HG02610 (cell line): ENCODE results near the gene SMC4.
"Not testable (repeated sequence)": the region's sequence is repeated elsewhere in the genome, so short reads cannot be mapped to it uniquely, and the experiment has no call there.

Experiments
- ATAC-seq: cut with Tn5 transposase; IDR thresholded peaks from one replicate; pipeline ENCODE4 v1.9.1; 2021; ENCODE audit warnings: mild to moderate bottlenecking, moderate library complexity; ENCODE audit not compliant: unreplicated experiment

The SMC4 gene

DNA sequence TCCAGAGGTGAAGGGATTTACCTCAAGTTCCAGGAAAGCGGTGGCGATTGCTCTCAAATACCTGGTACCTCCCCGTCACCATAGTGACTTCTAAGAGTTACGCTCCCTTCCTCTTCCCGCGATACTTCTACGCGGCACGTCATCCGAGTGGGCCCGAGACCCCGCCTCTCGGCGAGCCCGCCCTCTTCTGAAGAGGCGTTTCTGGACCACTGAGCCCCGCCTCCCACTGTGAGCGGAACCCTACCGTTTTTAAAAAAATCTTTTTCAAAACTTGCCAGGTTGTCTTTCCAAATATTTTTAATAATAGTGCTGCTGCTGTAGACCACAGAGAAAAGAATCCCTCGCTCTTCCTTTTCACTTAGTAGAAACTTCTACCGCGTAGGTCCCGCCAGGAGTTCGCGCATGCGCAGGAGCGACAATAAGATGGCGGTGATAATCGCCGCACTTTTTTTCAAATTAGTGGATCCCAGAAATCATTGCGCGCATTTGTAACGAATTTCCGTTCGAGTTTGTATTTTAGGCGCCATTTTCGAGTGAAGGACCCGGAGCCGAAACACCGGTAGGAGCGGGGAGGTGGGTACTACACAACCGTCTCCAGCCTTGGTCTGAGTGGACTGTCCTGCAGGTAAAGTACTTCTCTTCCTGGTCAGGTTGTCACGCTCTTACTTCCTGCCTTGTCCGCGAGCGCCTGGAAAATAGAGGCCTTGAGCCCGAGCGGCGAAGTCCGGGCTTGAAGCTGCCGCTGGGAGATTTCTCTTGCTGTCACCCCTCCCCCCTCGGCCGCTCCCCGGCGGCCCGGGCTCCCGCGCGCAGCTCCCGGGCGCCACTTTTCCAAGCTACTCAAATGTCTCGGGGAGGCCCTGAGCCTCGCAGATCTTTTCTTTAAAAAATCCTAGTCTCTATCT, at the start of gene SMC4, which contains the start of gene IFT80:
Gene SMC4 (plus strand): TSS at position 526 of the 905 bp plus-strand sequence. CDS start 1,177 bp downstream, outside the sequence.
Gene IFT80 (minus strand): TSS at position 101 of the 905 bp plus-strand sequence. CDS start 14,625 bp downstream, outside the sequence.
- peak; percentile 95 for ATAC-seq

DNA sequence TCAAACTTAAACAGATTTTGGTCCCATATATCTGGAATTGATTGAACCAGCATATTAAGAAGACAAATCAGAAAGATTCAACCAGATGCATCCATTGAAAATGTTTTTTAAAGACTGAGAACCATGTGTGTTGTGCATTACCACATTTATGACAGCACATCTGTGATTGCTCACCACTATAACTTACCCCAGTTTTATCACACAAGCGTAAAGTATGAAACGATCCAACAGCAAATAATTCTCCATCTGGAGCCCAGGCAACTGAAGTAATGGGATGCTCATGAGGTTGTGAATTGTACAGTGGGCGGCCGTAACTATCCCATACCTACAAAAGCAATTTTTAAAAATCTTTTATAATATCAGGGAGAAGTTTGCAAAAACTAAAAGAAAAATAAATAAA, 43.6 kb upstream of the SMC4 start:
- no peak for ATAC-seq

DNA sequence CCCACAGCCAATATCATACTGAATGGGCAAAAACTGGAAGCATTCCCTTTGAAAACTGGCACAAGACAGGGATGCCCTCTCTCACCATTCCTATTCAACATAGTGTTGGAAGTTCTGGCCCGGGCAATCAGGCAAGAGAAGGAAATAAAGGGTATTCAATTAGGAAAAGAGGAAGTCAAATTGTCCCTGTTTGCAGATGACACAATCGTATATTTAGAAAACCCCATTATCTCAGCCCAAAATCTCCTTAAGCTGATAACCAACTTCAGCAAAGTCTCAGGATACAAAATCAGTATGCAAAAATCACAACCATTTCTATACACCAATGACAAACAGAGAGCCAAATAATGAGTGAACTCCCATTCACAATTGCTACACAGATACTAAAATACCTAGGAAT, 36.6 kb upstream of the SMC4 start:
- not testable (repeated sequence) for ATAC-seq

DNA sequence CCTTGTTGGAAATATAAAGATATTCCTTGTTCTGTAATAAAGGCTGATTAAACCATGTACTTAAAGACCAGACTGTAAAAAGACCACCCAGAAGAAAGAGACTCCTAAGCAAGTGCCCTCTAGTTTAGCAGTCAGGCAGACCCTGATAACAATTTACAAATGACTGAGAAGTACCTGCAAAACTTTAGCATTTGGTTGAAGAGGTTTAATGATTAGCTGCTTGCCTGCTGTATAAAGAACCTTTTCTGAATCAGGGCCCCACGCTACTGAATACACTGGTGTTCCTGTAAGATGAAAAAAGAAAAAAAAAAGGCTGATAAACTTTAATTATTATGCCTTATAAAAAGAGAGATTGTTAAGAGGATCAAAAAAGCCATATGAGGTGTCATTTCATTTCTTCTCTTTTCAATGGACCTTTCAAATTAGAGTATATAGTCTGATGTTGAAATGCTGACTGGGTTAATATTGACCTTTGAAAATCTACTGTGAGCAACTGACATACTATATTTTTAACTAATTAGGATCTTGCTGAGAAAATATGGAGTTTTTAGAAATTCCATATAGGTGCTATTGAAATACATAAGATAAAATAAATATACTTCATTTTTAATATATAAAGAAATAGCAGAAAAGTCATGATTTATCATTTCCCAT, 33.5 kb upstream of the SMC4 start:
- no peak for ATAC-seq

DNA sequence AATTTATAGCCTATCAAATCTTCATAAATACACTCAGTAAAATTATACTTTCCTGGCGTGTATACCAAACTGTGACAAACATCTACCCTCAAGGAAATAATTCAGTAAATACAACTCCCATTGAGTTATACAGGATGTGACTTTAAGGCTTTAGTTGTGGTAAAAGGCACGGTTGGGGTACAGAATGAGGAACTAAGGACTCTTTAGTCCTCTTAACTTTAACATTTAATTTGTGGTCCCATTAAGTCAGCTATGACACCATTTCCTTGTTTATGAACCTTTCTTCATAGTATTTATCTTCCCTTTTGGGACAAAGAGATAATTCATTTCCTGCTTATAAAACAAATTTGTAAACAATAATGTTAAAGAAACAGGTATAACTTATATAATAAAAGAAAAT, 30.6 kb upstream of the SMC4 start:
- ATAC-seq: peak; percentile 76

DNA sequence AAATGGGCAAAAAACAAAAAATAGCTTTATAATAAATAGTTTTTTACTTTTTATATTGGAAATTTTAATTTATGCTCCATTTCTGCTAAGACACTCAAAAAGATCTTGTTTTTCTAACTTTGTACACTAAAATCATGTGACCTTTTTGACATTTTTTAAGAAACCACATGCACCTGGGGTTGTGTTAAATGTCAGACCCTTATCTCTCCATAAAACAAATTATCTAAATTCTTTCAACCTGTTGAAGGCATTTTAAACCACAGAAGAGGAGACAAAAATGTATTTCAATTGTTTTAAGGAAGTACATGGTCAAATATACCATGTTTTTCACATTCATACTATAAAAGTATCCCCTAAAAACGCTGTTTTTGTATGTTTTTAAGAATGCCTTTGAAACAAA, 29.7 kb upstream of the SMC4 start:
- ATAC-seq: no peak

DNA sequence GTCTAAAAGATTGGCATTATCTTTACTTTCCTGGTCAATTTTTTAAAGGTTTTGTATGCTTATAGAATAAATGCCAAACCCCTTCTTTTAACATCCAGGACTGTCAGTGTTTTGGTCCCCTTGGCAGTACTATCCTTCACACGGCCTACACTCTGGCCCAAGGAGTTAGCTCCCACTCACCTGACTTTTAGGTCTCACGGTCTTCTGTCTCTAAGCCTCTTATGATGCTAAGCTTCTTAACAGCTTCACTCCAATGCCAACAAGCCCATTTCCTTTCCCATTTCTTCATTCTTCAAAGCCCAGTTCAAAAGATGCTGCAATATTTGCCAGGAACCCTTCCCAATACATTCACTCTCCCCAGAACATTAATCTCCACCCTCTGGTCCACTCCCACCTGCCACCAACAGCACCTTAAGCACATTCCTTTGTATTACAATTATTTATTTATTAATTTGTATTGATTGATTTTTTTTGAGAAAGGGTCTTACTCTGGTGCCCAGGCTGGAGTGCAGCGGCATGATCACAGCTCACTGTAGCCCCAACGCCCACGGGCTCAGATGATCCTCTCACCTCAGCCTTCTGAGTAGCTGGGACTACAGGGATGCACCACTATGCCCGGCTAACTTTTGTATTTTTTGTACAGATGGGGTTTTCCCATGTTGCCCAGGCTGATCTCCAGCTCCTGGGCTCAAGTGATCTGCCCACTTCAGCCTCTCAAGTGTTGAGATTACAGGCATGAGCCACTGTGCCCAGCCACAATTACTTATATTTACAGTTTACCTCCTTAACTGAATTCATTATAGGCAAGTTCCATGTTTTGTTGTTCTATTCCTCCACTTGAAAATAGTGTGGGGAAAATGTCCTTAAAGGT, 28.2 kb upstream of the SMC4 start:
- ATAC-seq: no peak

DNA sequence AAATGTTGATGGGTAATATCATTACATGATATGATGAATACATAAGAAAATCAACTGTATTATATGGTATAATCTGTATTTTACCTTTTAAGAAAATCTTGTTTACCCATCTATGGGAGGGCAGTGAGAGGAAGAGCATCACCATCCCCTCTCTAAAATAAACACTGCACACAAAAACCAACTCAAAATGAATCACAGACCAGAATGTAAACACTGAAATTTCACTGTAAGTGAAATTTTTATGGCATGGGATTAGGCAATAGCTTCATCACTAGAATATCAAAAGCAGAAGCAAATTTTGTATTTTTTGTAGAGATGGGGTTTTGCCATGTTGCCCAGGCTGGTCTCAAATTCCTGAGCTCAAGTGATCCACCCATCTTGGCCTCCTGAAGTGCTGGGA, 26.7 kb upstream of the SMC4 start:
- ATAC-seq: no peak

DNA sequence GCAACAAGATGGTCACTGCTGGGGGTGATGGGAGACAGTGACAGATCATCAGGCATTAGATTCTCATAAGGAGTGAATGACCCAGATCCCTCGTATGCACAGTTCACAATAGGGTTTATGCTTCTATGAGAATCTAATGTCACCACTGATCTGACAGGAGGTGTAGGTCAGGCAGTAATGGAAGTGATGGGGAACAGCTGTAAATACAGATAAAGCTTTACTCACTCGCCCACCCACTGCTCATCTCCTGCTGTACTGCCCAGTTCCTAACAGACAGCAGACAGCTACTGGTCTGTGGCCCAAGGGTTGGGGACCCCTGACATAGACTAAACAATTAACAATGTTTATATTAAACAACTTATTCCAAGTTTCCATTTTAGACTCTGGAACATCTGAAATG, 25.8 kb upstream of the SMC4 start:
- no peak for ATAC-seq

DNA sequence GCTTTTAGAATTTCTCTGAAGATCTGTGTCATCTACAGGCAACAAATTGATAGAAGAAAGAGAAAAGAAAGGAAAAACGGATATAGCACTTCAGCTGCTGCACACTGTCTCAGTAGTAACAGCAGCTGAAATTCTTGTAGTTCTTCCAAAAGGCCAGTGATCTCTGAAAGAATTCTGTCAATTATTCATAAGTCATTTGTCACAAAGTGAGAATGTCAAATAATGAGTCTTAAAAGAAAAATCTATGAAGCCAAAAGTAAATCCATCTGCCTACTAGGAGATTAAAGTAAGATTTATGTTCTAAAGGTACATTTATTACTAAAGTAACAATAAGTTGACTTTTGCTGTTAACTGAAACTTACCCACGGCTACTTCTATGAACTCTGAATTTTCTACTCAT, 25.0 kb upstream of the SMC4 start:
- ATAC-seq: no peak

DNA sequence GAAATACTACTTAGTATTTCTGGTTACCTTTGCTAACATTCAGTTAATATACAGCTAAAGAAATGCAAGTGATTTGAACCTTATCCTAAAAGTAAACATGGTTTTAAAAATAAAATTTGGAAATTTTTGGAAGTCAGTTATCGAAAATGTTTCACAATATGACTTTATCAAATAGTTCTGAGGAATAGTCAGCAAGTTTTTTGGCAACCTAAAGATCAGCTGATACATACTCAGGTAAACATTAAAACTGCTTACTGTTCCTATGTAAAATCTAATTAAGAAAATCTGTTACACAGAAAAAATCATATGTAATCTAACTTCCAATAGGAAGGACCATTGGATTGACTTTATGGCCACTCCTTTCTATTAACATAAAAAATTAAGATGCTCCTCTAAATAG, 24.5 kb upstream of the SMC4 start:
- ATAC-seq: no peak

DNA sequence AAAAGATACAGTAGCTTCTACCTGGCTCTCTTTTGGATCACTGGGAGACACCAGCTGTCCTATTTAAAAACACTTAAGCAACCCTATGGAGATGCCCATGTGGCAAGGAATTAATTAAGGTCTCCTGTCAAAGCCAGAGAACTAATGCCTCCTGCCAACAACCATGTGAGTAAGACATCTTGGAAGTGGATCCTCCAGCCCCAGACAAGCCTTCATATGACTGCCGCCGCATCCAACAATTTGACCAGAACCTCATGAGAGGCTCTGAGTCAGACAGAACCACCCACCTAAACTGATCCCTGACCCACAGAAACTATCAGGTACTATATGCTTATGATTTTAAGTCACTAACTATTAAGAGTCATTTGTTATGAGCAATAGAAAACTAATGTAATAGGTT, 22.8 kb upstream of the SMC4 start:
- no peak for ATAC-seq

DNA sequence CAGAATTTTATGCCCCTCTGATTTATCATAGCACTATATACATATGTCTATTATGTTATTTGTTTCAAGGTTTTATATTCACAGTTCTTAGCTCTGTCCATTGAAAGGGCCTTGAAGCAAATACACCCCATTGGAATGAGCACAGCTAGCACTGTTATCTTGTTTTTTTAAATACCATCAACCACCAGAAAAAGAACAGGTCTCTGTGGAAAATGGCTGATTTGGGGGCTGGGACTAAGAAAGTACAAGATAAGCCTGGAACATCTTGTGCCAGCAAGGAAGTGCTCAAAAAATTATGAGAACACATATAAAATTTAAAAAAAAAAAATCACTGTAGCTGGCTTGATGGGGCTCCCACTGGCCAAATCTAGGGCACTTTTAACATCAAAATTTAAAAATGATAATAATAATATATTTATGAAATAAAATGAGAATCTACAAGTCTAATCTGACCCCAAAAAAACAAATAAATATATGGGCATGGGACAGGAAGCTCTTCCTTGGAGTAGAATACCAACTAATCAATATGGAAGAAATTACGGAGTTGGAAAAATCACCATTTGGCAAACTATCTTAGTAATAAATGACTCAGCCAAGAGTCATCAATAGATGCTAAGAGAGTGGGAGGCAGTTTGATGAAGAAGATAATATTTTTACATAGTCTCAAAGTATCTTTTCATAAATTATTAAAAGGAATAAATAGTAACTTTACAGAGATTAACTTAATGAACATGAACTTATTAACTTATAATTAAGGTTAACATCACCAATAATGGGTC, 20.9 kb upstream of the SMC4 start:
- no peak for ATAC-seq

DNA sequence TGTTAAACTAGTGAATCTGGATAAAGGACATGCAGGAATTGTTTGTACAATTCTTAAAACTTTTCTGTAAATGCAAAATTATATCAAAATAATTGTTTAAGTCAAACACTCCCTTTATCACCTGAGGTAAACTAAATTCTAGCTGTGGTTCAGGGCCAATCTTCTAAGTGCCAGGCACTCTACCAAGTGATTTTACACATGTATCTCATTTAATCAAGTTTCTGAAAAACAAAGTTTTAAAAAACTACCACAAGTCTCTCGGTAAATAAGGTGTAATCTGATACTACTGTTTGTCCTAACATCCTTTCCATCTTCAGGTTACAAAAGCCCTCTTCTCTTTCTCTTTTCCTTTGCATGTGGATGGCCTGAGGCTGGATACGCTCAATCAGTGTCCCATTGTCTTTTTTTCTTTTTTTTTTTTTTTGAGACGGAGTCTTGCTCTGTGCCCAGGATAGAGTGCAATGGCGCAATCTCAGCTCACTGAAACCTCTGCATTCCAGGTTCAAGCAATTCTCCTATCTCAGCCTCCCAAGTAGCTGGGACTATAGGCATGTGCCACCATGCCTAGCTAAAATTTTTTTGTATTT, 19.7 kb upstream of the SMC4 start:
- no peak for ATAC-seq

DNA sequence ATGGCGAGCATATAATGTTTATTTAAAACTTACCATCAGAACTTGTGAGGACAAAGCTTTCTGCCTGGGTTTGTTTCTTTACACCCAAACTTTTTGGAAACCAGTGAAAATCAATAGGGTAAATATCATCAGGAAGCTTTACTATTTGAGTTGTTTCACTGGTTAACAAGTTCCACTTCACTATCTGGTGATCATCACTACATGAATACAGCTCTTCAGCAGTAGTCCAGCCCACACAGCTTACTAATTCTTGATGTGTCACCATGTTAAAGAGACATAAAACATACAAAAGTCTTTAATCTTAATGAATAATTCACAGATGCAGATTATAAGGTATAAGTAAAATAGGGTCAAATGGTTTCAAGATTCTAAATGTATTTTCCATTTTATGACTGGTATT, 18.0 kb upstream of the SMC4 start:
- no peak for ATAC-seq

DNA sequence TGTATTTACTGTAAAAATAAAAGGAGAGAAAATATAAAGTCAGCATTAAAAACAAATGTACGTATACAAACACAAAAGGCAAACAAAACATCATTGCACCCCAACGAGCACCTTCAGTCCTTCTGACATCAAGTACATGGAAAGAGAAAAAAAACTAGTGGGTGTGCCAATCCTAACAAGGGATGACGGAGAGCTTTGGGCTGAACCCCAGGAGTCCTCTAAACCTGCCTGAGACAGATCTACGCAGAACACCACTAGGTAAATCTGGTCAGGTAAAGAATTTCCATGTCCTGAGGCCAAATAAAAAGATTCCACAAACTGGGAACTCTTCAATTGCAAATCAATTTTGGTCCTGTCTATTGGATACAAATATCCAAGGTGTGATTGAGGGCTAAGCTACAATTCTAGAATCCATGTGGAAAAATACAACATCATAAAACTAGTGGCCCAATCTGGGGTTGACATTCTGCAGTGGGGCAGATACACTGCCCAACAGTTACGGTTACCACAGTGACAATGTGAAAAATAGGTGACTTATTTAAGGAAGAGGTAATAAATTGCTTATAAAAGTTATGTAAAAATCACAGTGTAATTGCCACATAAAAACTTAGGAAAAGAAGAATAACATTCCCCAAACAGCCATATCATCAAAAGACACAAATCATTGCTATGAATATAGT, 14.7 kb upstream of the SMC4 start:
- ATAC-seq: no peak

DNA sequence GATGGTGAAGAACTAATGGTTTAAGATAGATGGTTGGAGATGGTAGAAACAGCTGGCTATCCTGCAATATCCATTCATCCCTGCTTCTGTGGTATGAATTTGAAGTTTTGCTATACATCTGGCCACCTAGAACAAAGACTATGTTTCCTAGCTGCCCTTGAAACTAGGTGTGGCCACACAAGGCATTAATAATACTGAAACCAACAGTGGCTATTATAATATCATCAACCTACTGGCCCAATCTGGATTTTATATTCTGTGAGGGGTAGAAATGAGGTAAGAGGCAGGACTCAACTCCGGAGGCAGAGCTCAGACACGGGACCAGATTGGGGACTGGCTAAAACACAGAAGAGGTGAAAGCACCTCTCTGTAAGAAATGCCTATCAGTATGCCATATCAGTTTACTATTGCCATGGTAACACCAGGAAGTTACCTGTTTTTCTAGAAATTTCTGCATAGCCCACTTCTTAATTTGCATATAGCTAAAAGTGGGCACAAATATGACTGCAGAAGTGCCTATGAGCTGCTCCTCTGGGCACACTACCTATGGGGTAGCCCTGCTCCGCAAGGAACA, 8.8 kb upstream of the SMC4 start:
- peak; percentile 52 for ATAC-seq

DNA sequence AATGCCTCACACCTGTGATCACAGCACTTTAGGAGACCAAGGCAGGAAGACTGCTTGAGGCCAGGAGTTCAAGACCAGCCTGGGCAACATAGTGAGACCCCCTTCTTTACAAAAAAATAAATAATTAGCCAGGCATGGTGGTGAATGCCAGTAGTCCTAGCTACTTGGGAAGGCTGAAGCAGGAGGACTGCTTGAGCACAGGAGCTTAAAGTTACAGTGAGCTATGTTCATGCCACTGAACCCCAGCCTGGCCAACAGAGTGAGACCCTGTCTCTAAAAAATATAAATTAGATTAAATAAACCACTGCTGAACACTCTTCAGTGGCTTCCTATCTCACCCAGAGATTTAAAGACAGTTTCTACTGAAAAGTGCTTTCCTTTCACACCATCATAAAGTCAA, 6.7 kb upstream of the SMC4 start:
- no peak for ATAC-seq

DNA sequence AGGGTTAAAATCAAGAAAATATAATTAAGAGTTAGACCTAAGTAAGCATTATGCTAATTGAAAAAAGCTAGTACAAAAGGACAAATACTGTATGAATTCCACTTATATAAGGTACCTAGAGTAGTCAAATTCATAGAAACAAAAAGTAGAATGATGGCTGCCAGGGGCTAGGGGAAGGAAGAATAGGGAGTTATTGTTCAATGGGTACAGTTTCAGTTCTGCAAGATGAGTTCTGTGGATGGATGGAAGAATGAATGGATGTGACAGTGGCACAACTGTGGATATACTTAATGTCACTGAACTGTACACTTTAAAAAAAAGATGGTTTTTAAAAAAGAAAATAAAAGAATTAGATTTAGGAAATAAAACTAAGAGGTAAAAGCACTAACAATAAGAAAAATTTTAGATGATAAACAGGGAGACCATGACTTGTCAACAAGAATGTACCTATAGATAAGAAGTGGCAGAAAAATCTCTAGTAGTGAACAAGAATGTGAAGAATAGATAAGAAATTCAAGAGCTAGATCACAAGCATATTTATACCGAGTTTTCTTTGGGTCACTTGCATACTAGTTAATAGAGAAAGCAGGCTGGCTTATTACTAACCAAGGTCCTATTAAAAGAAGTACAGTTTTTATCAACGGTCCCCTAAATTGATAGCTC, 6.0 kb upstream of the SMC4 start:
- ATAC-seq: no peak
